ENCODE results near the gene WDR46.
A peak's percentile ranks its signal among the peaks of the same experiment; 100 is the strongest.
"Not testable (repeated sequence)": the region's sequence is repeated elsewhere in the genome, so short reads cannot be mapped to it uniquely, and the experiment has no call there.

The WDR46 gene

GRCh38 chr6:33271117-33271467 is 17.9 kb downstream of the WDR46 start:
- DNase-seq (ENCODE audit: low read depth): no peak

DNA sequence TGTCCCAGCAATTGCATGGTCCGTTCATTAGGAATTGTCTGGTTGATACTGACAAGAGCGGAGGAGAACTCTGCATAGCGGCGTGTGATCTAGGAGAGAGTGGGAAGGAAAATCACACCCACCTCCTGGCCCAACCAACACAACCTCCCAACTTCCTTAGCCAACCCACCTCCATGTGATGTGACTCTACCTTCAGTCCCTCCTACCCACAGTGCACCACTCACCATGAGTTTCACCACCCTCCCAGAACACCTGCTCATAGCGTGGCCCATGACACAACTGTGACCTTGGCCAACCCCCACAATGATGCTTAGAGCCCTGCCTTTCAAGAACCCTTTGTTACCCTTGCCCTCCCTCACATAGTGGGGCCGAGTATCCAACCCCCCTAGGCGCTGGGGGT is 25.0 kb downstream of the WDR46 start:
- no peak for DNase-seq (ENCODE audit: low read depth)

GRCh38 chr6:33262490-33262889 is 26.5 kb downstream of the WDR46 start:
- DNase-seq (ENCODE audit: low read depth): not testable (repeated sequence)

GRCh38 chr6:33259032-33259431 is 30.0 kb downstream of the WDR46 start:
- DNase-seq (ENCODE audit: low read depth): no peak

DNA sequence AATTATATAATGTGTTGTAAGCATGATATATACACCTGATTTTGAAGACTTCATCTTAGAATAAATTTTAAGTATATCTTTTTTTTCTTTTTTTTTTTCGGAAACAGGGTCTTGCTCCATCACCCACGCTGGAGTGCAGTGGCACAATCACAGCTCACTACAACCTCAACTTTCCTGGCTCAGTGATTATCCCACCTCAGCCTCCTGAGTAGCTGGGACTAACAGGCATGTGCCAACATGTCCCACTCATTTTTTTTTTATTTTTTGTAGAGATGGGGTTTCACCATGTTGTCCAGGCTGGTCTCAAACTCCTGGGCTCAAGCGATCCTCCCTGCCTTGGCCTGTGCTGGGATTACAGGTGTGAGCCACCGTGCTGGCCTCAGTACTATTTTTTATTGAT is 34.4 kb downstream of the WDR46 start:
- no peak for DNase-seq (ENCODE audit: low read depth)

GRCh38 chr6:33252759-33253158 is 36.3 kb downstream of the WDR46 start:
- DNase-seq (ENCODE audit: low read depth): no peak

DNA sequence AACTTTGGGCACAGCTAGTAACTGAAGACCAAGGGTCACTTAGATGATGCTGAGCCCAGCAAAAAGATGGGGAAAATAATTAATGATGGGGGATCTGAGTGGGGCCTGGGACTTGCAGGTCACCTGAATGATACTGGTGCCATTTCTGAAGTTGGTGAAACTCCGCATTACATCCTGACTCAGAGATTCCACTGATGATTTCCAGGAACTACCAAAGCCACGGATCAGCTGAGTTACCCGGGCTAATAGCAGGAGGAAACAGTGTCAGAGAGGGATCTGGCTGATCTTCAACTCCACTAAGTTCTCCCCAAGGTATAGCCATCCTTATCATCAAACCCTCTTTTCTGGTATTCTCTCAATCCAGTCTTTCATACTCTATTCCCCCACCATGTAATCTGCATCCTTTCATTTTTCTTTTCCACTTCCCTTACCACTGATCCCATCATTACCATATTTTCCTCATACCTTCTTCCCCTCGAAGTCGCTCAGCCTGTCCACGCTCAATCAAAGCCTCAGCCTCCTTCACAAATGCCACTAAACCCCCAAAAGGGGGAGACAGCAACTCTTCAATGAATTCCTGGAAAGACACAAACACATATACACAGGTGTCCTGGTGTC is 37.5 kb downstream of the WDR46 start:
- no peak for DNase-seq (ENCODE audit: low read depth)

GRCh38 chr6:33250731-33251130 is 38.3 kb downstream of the WDR46 start:
- no peak for DNase-seq (ENCODE audit: low read depth)

- DNase-seq (ENCODE audit: low read depth): no peak
Measured at GRCh38 chr6:33249732-33250630, 39.1 kb downstream of the WDR46 start.

DNA sequence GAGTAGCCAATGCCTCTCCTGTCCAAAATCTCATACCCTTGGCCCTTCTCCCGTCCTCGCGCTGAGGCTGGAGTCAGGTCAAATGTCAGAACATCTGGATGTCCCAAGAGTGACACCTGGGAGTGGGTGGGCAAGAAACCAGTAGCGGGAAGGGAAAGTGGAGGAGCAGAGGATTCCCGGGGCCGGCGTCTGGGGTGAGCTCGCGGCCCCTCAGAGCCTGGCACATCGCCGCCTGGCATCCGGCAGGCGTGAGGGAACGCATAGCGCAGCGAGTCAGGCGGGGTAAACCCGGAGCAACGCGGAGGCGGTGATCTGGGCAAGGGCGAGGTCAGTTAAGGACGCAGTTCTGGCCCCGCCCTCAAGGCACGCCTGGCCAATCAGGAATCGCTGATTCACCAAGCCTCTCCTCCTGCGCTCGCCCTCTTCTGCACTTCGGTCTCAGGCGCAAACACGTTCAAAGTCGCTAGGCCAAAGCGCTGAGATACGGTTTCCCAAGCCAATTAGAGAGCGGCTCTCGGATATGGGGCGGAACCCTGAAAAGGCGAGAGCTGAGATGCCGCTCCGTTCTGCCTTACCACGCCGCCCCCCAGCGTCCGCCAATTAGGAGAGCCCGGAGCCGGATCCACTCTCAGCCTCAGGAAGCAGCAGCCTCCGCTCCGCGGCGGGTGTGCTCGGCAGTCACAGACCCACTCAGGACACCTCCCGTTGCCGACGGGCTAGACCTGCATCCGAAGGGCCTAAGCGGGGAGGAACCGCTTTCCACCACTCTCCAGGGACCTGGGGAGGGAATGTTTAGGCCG is 39.9 kb downstream of the WDR46 start:
- peak; percentile 90 for DNase-seq (ENCODE audit: low read depth)

GRCh38 chr6:33248643-33248931 is 40.5 kb downstream of the WDR46 start:
- DNase-seq (ENCODE audit: low read depth): no peak

GRCh38 chr6:33247977-33248642 is 40.9 kb downstream of the WDR46 start:
- DNase-seq (ENCODE audit: low read depth): peak; percentile 90

- no peak for DNase-seq (ENCODE audit: low read depth)
Measured at GRCh38 chr6:33243476-33243875, 45.6 kb downstream of the WDR46 start.

GRCh38 chr6:33241968-33242367 is 47.1 kb downstream of the WDR46 start:
- DNase-seq (ENCODE audit: low read depth): no peak

GRCh38 chr6:33237741-33238140 is 51.3 kb downstream of the WDR46 start:
- DNase-seq (ENCODE audit: low read depth): no peak

DNA sequence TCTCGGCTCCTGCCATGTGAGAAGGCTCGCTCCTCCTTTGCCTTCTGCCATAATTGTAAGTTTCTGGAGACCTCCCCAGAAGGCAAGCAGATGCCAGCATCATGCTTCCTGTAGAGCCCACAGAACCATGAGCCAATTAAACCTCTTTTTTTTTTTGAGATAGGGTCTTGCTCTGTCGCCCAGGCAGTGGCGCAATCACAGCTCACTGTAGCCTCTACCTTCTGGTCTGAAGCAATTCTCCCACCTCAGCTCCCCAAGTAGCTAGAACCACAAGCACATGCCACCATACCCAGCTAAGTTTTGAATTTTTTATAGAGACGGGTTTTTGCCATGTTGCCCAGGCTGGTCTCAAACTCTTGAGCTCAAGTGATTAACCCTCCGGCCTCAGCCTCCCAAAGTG is 52.2 kb downstream of the WDR46 start:
- no peak for DNase-seq (ENCODE audit: low read depth)

DNA sequence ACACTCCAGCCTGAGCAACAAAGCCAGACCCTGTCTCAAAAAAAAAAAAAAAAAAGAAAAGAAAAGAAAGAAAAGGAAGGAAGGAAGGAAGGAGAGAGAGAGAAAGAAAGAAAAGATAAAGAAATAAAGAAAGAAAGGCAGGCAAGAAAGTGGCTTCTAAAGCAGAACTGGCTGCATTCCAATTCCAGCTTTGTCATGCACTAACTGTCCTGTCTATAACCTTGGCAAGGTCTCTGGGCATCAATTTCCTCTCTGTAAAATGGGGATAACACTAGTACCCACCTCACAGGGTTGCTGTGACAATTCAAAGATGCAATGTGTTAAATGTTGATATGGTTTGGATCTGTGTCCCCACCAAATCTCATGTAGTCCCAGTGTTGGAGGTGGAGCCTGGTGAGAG is 52.7 kb downstream of the WDR46 start:
- no peak for DNase-seq (ENCODE audit: low read depth)

- no peak for DNase-seq (ENCODE audit: low read depth)
Measured at GRCh38 chr6:33235221-33235634, 53.8 kb downstream of the WDR46 start.

All from activated T-cell treated with anti-CD3 and anti-CD28 coated beads for 1 hour (primary cell).